GM18498 (cell line): Measurements from ENCODE around the gene CCDC110.
"Not testable (repeated sequence)": the region's sequence is repeated elsewhere in the genome, so short reads cannot be mapped to it uniquely, and the experiment has no call there.

Experiments used
- ATAC-seq: cut with Tn5 transposase; IDR thresholded peaks from one replicate; pipeline ENCODE4 v1.9.1; 2021; ENCODE audit warnings: mild to moderate bottlenecking, moderate library complexity; ENCODE audit not compliant: unreplicated experiment

Gene CCDC110

DNA sequence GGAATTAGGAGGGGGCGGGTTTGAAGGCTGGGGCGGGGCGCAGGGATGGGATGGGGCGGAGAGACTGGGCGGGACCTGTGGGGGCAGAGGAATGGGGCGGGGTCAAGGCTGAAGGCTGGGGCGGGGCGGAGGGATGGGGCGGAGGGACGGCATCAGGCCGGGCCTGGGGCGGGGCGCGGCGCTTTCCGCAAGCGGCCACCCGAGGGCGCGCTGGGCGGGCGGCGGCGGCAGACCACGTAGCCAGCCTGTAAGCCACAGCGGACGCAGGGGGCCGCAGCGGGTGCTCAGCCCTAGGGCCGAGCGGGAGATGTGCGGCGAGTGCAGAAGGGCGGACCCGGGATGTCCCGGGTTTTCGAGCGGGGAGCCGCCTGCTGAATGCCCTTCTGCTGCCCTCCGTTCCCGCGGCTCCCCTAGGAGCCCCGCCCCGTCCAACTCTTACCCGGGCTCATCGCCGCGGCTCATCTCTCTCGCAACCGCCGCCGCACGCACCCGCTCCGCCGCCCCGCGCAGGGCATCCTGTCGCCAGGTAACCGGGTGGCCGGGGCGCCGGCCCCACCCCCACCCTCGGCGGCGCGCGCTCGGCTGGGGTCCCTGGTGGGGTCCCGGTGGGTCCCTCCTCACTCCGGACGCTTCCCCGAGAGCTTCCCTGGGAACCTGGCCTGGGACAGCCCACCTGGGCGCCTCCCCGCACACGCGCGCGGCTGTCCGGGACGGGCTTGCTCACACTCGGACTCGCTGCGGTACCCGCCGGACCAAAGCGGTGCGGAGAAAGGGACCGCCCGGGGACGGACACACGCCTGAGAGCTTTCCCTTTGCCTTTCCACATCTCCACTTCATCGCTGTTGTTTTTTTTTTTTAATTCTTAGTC is at the start of gene CCDC110:
Gene CCDC110, minus strand, starts transcription at position 499 of the 868 bp plus-strand sequence. Its CDS starts 50 bp downstream, at position 449.
- ATAC-seq, result peak; percentile 93

GRCh38 chr4:185520119-185520518 is 48.6 kb upstream of the CCDC110 start:
- no peak for ATAC-seq

- ATAC-seq, result no peak
These were observed 47.0 kb upstream of the CCDC110 start for GRCh38 chr4:185518494-185518893.

- ATAC-seq, result no peak
These were observed 46.5 kb upstream of the CCDC110 start for GRCh38 chr4:185518069-185518468.

DNA sequence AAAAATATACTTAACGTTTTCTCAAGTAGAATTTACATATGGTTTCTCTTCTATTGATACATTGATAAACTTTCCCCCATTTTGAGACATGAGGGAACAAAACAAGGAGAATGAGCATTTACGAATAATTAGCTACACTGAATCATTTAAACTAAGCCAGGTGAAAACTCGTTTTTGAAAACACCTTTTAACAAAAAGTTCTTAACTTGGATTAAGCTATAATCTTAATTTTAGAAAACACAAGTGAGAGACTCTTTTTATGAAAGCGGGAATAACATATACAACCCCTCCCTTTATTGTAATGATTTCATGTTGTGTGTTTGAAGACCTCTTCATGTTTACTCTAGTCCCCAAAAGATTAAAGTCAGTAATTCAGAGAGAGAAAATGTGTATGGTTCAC is 43.7 kb upstream of the CCDC110 start:
- ATAC-seq, result no peak

- no peak for ATAC-seq
These were observed 42.7 kb upstream of the CCDC110 start for GRCh38 chr4:185514182-185514697.

DNA sequence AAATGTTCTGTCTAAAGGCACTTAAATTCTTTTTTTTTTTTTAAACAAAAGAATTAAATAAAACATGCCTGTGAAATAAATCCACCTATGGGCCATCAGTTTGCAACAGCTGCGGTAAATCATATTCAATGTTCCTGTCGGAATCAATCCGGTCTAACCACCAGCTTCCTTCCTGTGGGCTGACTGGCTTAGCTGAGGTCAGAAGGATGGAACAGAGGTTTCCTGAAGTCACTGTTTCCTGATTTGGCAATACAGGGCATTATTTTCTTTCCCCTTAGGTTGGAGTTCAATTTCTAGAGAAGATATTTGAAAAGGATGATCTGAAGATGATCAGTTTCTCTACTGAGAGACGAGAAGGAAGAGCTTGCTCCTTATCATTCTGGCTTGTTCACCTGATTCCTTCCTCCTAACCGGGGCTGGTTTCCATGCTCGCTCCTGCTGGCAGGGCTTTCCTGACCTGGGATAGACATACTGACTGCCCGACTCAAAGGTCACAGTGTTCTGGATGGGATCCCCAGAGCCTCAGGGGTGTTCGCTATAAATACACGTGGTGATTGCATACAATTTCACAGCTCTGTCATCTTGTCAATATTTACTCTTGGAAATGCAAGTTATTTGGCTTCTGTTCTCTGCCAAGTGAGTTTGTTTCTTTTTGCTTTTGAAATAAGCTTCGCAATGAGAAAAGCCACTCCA is 42.1 kb upstream of the CCDC110 start:
- no peak for ATAC-seq

DNA sequence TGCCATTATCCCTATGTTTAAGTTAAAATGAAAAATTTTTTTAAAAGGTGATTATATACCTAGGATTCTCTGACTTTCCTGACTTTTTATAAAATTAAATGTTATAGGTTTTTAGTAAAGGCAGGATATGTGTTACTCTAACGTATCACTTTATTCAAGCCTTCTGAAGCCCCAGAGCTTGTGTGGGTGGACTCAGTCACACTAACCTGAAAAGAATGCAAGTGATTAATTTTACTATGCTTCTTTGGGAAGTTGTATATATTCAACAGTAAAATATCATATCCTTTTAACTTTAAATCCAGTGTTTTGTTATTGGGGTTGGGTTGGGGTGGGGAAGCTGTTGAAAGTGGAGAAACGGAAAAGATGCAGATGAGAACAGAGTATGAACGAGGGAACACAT is 41.0 kb upstream of the CCDC110 start:
- ATAC-seq, result no peak

DNA sequence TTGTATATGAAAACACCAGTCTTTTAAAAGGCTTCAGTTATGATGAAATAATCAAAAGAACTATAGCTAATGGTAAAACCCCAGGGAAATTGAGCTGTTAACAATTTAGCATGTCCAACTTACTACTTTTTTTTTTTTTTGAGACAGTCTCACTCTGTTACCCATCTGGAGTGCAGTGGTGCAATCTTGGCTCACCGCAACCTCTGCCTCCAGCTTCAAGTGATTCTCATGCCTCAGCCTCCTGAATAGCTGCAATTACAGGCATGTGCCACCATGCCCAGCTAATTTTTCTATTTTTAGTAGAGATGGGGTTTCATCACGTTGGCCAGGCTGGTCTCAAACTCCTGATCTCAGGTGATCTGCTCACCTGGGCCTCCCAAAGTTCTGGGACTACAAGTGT is 39.7 kb upstream of the CCDC110 start:
- not testable (repeated sequence) for ATAC-seq

DNA sequence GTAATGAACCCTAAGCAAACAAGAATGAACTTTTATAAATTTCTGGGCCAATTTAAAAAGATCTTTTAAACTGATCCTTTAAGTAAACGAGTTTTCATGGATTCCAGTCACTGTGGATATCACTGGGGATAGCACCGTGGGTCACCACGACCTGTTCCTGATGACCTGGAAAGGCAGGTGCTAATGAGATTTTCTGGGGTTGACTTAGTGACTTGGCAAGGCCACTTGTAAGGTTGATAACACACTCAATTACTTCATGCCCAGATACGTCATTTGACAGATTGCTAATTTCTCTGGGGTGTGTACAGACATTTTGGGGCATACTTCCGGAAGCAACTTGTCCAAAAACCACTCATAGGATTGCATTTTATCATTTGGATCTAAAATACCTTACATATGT is 39.3 kb upstream of the CCDC110 start:
- no peak for ATAC-seq

GRCh38 chr4:185508181-185508580 is 36.6 kb upstream of the CCDC110 start:
- ATAC-seq, result no peak

- no peak for ATAC-seq
These were observed 34.9 kb upstream of the CCDC110 start for GRCh38 chr4:185506422-185506821.

GRCh38 chr4:185504098-185505047 is 32.8 kb upstream of the CCDC110 start:
- no peak for ATAC-seq

- no peak for ATAC-seq
These were observed 30.9 kb upstream of the CCDC110 start for GRCh38 chr4:185502386-185502785.

- no peak for ATAC-seq
These were observed 29.0 kb upstream of the CCDC110 start for GRCh38 chr4:185500576-185500975.

DNA sequence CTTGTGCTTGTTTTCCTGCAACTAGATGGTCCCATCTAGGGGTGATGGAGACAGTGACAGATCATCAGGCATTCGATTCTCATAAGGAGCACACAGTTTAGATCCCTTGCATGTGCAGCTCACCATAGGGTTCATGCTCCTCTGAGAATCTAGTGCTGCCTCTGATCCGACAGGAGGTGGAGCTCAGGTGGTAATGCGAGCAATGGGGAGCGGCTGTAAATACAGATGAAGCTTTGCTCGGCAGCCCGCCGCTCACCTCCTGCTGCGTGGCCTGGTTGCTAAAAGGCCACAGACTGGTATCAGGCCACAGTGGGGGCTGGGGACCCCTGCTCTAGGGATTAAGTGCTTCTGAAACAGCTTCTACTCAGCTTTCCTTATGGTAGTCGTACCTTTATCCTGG is 28.5 kb upstream of the CCDC110 start:
- ATAC-seq, result no peak

DNA sequence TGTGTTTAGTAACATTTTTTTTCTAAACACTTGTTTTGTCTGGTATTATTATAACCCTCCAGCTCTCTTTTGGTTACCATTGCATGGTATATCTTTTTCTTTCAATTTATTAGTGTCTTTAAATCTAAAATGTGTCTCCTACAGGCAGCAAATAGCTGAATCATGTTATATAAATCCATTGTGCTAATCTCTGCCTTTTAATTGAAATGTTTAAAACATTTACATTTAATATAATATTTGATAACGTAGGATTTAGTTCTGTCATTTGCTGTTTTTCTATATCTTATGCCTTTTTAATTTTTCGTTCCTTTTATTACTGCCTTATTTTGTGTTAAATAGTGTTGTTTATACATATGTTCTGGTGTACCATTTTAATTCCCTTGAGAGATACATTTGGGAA is 17.1 kb upstream of the CCDC110 start:
- ATAC-seq, result no peak

DNA sequence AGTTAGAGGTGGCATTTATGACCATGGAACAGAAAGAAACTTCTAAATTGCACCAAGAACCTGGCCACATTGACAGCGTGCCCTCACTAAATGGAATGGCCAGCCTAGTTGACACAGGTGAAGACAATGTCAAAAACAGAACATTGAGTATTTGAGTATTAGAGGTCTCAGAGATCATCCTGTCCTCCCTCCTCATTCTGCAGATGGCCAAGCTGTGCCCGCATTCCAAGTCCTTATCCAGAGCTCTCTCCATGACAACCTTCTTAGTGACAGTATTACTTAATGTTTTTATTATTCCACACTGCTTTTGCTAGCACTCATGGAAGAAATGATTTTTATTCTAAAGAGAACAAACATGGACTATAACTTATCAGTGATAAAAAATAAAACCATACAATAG is 9.9 kb upstream of the CCDC110 start:
- no peak for ATAC-seq

- ATAC-seq, result peak; percentile 32
These were observed 8.6 kb upstream of the CCDC110 start for GRCh38 chr4:185480016-185480732.

DNA sequence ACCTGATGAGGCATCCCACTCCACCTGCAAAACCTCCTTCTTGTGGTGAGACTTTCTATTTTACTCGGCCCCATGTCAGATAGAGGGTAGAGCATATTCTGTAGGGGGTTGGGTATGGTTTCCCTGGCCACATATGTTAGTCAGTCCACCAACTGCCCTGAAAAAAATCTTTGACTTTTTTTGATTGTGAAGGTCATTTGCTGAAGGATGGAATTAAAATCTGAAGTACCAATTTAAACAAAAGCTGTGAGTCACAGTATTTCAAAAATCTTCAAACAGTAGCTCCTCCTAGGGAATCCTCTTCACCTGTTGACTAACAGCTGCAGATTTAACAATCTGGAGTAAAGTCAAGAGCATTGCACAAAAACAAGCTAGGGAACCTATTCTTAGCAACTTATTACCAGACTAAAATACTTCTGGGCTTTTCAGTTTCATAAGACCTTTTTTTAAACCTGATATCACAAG is 8.0 kb upstream of the CCDC110 start:
- ATAC-seq, result peak; percentile 95
